Upper lobe of right lung (tissue), 1 donor: ENCODE results near the gene USP8. TPM values are rescaled to one million over a fixed set of nuclear protein-coding genes. Genes with fewer than 3 reads are reported as not detected.
"Not testable (repeated sequence)": the region's sequence is repeated elsewhere in the genome, so short reads cannot be mapped to it uniquely, and the experiment has no call there.

Experiments used
- ATAC-seq: fragments of 200-7000 bp; cut with Tn5 transposase; one replicate; pipeline ENCODE4 v1.9.1; 2020; ENCODE audit warnings: mild to moderate bottlenecking, moderate library complexity
- DNase-seq: peaks from one replicate; pipeline ENCODE4 v3.0.0-alpha.2; 2020
- H3K27ac ChIP-seq: fragments of 200-600 bp; one replicate; pipeline ENCODE4 v1.8.0; 2022
- H3K27me3 ChIP-seq: fragments of 200-600 bp; one replicate; pipeline ENCODE4 v1.8.0; 2022; ENCODE audit warnings: mild to moderate bottlenecking
- H3K36me3 ChIP-seq: fragments of 200-600 bp; one replicate; pipeline ENCODE4 v1.8.0; 2022
- H3K4me1 ChIP-seq: fragments of 200-600 bp; one replicate; pipeline ENCODE4 v1.8.0; 2022
- H3K4me3 ChIP-seq: fragments of 200-600 bp; one replicate; pipeline ENCODE4 v1.8.0; 2022; ENCODE audit warnings: mild to moderate bottlenecking
- H3K9me3 ChIP-seq: fragments of 200-600 bp; one replicate; pipeline ENCODE4 v1.8.0; 2022
- intact Hi-C: fragments of 100-400 bp; cut with DNase I; formaldehyde crosslinking; loops from one replicate; pipeline ENCODE4 v1.11.0; 2022
- long read RNA-seq: library from polyadenylated mRNA; unstranded; transcript quantifications from one replicate; pipeline ENCODE4 v2.0.0, GENCODE V29; 2021
- total RNA-seq: library from RNA; stranded (reverse); fragmentation: NEBNext Ultra II Directional; extraction: Animal tissue kit (Norgen Biotek cat#: 25700); gene quantifications from one replicate; pipeline ENCODE4 v1.2.1, GENCODE V29; 2021
- TF ChIP-seq, protein P1 (sequence below): fragments of 200-600 bp; IDR thresholded peaks from one replicate; pipeline ENCODE4 v1.8.0; 2022; ENCODE audit warnings: antibody characterized with exemption
- donor health status: DM: no; HTN: yes; CAD: no; lungs with severe emphysema.

Gene USP8
- total RNA-seq = 65.1 TPM
- long read RNA-seq, full-length matches to known transcripts = 19 of 66 reads
- long read RNA-seq, partial matches to known transcripts = 12 of 66 reads
- long read RNA-seq, other reads (novel, unspliced or antisense) = 35 of 66 reads

GRCh38 chr15:50424066-50424890 lies at the start of gene USP8:
Gene USP8 (plus strand): TSS chr15:50424405. CDS start chr15:50439074, 14,669 bp downstream.
- Histone ChIP-seq H3K27ac (peak within 1 kb of the TSS; percentile 92), H3K4me3 (peak within 1 kb of the TSS; percentile 76)
- intact Hi-C loops = no loop called here

GRCh38 chr15:50377867-50378751 lies 46.1 kb upstream of the USP8 start:
- Histone ChIP-seq H3K9me3 (no peaks in the 10 kb centered on the region), H3K36me3 (no peaks in the 10 kb centered on the region), H3K4me1 (no peaks in the 10 kb centered on the region), H3K4me3 (no peak overlapping the region), H3K27ac (peak overlapping the region; percentile 44), H3K27me3 (no peaks in the 10 kb centered on the region)
- ATAC-seq (peak; percentile 88), DNase-seq (no peak)
- TF ChIP-seq, protein P1, sequence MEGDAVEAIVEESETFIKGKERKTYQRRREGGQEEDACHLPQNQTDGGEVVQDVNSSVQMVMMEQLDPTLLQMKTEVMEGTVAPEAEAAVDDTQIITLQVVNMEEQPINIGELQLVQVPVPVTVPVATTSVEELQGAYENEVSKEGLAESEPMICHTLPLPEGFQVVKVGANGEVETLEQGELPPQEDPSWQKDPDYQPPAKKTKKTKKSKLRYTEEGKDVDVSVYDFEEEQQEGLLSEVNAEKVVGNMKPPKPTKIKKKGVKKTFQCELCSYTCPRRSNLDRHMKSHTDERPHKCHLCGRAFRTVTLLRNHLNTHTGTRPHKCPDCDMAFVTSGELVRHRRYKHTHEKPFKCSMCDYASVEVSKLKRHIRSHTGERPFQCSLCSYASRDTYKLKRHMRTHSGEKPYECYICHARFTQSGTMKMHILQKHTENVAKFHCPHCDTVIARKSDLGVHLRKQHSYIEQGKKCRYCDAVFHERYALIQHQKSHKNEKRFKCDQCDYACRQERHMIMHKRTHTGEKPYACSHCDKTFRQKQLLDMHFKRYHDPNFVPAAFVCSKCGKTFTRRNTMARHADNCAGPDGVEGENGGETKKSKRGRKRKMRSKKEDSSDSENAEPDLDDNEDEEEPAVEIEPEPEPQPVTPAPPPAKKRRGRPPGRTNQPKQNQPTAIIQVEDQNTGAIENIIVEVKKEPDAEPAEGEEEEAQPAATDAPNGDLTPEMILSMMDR = no peak
- intact Hi-C loops = no loop called here

More at GRCh38 chr15:50424066-50424890, at the start of gene USP8:
- H3K4me1 ChIP-seq = peaks cover 12% of the 10 kb centered on the region
- DNase-seq = peak; percentile 99
- H3K36me3 ChIP-seq = peaks cover 4% of the 10 kb centered on the region
- no peaks in the 10 kb centered on the region for H3K27me3 ChIP-seq
- peak; percentile 100 for ATAC-seq
- TF ChIP-seq, protein P1 = no peak
- H3K9me3 ChIP-seq = no peaks in the 10 kb centered on the region

GRCh38 chr15:50378776-50379175 lies 45.4 kb upstream of the USP8 start:
- DNase-seq = no peak
- no peaks in the 10 kb centered on the region for H3K36me3 ChIP-seq
- no peaks in the 10 kb centered on the region for H3K4me1 ChIP-seq
- ATAC-seq = peak; percentile 70
- no peaks in the 10 kb centered on the region for H3K9me3 ChIP-seq
- intact Hi-C loops = no loop called here
- H3K27ac ChIP-seq = no peak overlapping the region
- no peaks in the 10 kb centered on the region for H3K27me3 ChIP-seq
- TF ChIP-seq, protein P1 = no peak
- H3K4me3 ChIP-seq = no peak overlapping the region

GRCh38 chr15:50379413-50379812 lies 44.8 kb upstream of the USP8 start:
- DNase-seq, H3K27ac ChIP-seq, H3K36me3 ChIP-seq, H3K27me3 ChIP-seq, H3K9me3 ChIP-seq, ATAC-seq, H3K4me3 ChIP-seq, H3K4me1 ChIP-seq, intact Hi-C loops: not testable (repeated sequence)

GRCh38 chr15:50380089-50380488 lies 44.1 kb upstream of the USP8 start:
- TF ChIP-seq, protein P1 = no peak
- H3K27me3 ChIP-seq = no peaks in the 10 kb centered on the region
- DNase-seq (no peak), ATAC-seq (no peak)
- H3K27ac ChIP-seq = no peak overlapping the region
- H3K36me3 ChIP-seq = no peaks in the 10 kb centered on the region
- no peaks in the 10 kb centered on the region for H3K9me3 ChIP-seq
- H3K4me3 ChIP-seq = no peak overlapping the region
- intact Hi-C loops = no loop called here
- H3K4me1 ChIP-seq = no peaks in the 10 kb centered on the region
